ENCODE measurements around the gene JARID2.

JARID2 gene

GRCh38 chr6:15569035-15569995 is 323.4 kb downstream of the JARID2 start:
- DNase-seq (ENCODE audit: low read depth), result no peak
- H3K4me3 ChIP-seq (ENCODE audit: low read depth, low read length), result no peak overlapping the region

GRCh38 chr6:15570171-15570570 is 324.3 kb downstream of the JARID2 start:
- TF ChIP-seq CTCF (IDR thresholded peaks at IDR 0.05; ENCODE audit: control insufficient read depth, extremely low read depth, insufficient read depth), result no peak

More at GRCh38 chr6:15569035-15569995, 323.4 kb downstream of the JARID2 start:
- no peak for TF ChIP-seq CTCF (IDR thresholded peaks at IDR 0.05; ENCODE audit: control insufficient read depth, extremely low read depth, insufficient read depth)

More at GRCh38 chr6:15570171-15570570, 324.3 kb downstream of the JARID2 start:
- H3K4me3 ChIP-seq (ENCODE audit: low read depth, low read length), result no peak overlapping the region
- no peak for DNase-seq (ENCODE audit: low read depth)
